GM10847 (cell line): ENCODE measurements around the gene BCL6.

Experiments
- POLR2A ChIP-seq: IDR thresholded peaks from 2 replicates; pipeline ENCODE4 v1.6.1; 2011; ENCODE audit not compliant: insufficient read length; ENCODE audit errors: extremely low read depth

The BCL6 gene

DNA sequence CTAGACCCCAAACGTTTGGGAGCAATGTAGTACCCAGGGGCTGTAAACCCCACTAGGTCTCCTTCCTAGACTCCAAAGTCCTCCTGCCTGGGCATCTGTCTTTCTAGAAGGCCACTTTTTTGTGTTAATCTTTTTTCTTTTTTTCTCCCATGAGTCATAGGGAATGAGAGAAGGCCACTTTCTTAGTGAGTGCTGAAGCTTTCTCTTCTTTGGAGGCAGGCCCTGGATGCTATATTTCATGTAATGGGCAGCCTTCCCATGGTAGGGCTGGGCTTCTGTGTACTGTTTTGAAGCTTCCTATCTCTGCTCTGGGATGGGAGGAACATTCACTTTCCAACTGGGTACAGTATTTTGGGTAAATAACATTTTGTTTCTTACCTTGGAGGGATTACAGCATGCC lies 27.7 kb downstream of the BCL6 start:
- TF ChIP-seq POLR2A: no peak

DNA sequence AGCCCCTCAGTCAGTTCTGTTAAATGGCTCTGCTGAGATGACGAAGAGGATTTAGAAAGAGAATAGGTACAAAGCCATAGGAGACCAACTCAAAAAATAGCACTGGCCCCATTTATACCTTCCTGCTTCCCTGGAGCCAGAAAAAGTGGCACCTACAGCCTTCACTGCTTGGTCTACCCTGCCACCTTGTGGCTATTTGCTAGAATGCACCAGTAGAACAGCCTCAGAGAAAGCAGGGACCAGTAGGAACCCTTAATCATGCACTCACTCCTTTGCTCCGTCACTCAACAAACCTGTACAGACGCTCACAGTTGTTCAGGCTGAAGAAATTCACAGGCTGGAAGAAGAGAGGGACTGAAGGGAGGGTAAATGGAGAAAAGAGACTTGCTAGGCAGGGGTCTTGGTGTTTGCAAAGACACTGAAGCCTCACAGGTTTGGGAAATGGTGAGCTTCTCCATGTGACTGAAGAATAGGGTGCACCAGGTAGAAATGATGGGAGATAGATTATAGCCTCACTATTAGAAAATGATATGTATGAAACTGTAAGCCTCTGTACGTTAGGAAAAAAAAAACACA lies 30.8 kb downstream of the BCL6 start:
- no peak for TF ChIP-seq POLR2A

DNA sequence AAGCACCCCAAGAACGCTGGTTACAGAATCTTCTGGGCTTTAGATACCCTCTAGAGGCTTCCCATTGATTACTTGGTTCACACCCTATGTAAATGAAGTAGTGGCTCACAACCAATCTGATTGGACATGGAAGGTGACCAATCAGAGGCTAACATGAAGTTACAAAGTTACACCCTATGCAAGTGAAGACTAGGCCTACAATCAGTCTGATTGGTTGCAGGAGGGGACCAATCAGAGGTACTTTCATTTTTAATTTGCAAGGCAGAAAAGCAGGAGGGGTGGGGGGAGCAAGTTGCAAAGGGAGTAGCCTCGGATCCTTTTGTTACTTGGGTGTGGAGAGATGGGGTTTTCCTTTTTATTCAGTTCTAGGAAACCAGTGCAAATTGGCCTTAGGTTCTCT lies 31.8 kb downstream of the BCL6 start:
- no peak for TF ChIP-seq POLR2A

DNA sequence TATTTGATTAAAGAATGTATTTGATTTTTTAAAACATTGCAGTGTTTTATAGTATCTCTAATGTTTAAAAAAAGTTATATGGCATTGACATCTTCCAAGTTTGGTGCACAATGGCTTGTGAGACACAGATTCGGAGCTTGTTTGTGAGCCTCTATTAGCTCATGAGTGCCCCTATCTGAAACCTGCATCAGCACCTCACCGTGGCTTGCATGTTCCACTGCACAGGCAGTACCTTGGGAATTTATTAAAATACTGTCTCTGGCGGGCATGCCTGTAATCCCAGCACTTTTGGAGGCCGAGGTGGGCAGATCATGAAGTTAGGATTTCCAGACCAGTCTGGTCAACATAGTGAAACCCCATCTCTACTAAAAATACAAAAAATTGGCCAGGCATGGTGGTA lies 36.1 kb downstream of the BCL6 start:
- TF ChIP-seq POLR2A: no peak

DNA sequence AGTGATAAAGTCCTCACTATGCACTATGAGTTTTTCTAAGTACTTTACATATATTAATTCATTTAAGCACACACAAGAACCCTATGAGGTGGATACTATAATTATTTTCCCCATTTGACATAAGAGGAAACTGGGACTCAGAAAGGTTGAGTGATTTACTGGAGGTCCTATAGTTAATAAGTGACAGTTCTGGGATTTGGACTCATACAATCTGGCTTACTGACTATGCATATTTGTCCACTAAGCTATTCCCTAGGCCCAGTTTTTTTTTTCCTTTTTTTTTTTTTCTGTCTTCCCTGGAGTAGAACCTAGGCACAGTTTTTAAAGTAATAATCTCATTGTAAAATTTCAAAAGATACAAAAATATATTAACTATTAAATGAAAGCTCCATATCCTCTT lies 36.6 kb downstream of the BCL6 start:
- no peak for TF ChIP-seq POLR2A

DNA sequence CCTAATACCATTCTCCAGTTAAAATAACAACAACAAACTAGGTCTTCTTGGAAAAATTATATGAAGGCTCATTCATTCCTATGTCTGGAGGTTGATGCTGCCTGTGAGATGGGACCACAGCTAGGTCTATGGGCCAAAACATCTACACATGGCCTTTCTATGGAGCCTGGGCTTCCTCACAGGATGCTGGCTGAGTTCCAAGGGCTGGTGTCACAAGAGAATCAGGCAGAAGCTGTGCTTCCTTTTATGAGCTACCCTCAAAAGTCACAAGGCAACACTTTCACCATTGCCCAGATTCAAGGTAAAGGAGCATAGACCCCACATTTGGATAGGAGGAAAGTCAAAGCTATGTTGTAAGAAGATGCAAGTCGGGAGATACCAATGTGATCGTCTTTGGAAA lies 38.3 kb downstream of the BCL6 start:
- no peak for TF ChIP-seq POLR2A

DNA sequence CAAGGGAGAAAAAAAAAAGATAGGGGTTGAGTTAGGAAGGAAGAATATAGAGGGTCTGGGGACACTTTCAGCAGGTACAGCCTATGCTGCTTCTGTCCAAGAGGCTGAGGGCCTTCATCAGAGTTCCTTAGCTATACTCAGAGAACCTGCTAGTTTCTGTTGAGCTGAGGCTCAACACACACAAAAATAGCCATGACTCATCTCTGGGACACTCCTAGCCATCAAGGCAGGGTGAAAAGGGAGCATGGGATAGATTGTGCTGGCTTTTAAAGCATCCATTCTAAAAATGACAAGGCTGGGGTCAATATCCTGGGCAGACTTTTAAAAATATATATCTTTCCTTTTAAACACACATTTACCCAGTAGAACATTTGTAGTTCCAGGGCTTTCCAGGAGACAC lies 40.1 kb downstream of the BCL6 start:
- no peak for TF ChIP-seq POLR2A

DNA sequence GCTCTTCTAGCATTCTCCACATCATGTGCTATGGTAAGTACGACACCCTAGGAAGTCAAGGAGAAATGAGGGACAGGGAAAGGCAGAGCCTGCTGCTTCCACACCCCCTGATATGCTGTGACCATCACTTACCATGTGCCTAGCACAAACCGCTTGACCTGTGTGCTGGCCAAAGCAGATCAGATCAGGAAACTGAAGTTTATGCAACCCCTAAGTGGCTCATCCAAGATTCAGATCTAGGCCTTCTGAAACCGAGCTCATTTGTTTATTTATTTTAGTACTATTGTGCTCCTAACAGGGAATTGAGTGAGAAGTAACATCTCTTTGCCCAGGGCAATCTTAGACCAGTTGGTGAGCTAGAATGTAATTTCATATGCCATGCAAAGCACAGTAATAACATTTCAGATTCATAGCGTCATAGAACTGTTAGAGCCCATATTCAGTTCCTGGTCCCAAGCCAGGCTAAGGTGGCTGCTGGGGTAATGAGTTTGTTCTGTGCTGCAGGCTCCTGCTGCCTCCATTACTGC lies 42.7 kb downstream of the BCL6 start, which contains the start of gene RTP2:
Gene RTP2, minus strand, starts transcription at position 51 of the 527 bp plus-strand sequence. CDS start 429 bp downstream, outside the sequence.
- TF ChIP-seq POLR2A: no peak

DNA sequence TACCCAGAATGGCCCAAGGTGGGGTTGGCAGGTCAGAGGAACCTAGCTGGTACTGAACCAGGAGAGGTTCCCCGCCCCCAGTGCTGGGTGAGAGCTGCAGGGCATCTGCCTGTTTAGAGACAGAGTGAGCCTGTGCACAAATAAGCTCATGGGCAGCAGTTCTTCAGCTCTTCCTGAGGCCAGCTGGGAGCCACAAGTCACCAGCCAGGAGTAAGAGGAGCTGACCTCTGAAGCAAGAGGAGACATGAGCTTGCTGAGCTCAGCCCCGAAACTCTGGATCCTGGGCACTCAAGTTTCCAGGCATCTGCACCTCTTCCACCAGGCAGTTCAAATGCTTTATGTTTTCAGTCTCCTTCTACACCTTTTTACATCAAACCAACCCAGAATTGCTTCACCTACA lies 45.0 kb downstream of the BCL6 start:
- no peak for TF ChIP-seq POLR2A

DNA sequence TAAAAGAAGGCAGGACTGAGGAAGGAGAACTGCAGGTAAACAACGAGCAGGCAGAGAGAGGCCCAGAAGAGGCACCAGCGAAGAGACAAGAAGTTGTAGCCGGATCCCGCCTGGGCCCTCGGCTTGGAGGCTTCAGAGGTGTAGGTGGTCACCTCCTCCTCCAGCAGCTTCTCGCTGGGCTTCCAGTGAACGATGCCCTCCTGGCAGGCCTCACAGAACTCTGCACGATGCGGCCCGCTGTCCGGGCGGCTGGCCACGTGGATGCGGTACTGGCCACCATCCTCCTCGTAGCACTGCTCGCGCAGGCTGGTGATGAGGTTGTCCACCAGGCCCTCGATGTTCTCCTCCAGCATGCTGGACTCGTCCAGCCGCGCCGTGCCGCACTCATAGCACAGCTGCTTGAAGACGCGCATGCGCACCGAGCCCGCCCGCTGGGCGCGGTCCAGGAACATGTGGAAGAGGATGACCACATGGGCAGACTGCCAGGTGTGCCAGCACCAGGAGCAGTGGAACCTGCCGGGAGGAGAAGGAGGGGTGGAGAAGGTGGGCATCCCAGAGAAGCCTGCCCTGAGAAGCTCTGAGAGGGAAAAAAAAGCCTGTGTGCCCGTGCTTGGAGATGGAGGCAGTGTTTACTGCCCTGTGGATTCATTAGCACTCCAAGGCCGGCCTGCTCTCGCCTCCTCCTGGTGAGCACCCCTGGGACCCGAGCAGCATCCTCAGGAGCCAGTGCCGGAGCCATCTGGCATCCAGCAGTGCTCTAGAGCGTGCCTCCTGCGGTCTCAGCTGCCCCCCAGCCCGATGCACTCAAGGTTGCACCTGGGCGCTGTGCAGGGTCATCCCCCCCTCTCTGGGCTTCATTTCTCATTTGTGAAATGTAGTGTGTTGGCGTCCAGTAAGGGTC lies 46.5 kb downstream of the BCL6 start:
- no peak for TF ChIP-seq POLR2A

DNA sequence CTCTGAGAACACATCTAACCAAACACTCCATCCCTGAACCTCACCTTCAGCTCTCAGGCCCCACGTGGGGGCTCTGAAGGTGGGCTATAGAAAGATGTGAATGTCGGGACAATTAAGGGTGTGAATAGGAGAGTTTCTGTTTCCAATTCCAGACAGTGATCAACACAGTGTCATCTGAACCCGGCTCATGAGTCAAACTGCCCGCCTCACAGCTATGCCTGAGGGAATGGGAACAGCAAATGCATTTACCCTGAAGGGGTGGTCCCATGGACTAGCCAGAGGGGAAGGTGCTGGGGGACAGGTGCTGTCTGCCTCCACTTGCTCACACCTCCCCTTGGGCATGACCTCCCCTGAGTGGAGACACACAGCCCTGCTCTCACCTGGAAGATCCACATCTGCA lies 49.2 kb downstream of the BCL6 start:
- TF ChIP-seq POLR2A: no peak

DNA sequence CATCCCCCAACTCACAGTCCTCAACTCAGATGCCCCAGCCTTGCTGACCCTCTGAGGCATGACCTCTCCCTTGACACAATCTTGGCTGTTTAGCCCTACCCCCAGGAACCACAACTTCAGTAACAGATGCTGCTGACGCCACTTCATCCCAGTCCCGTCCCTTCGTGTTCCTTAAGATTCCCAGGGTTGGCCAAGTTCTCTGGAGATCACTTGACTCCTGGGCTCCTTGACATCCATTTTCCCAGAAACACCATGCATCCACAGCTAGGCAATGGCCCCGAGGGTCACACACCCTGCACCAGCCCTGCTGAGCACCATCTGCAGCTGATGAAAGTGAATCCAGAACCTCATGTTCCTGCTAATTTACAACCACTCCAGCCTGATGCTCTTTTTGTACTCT lies 49.8 kb downstream of the BCL6 start:
- no peak for TF ChIP-seq POLR2A

DNA sequence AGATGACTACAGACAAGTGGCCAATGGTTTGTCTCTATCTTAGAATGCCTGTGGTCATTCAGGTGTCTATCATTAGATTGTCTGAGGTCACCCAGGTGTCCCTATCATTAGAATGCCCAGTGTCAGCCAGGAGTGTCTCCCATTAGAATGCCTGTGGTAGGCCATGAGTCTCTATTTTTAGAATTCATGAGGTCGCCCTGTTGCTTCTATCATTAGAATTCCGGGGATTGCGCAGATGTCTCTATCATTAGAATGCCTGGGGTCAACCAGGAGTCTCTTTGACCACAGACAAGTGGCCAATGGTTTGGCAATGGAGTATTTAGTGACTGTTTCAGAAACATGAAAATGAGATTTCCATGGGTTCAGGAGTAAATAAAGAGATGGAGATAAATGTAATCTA lies 50.5 kb downstream of the BCL6 start:
- no peak for TF ChIP-seq POLR2A

DNA sequence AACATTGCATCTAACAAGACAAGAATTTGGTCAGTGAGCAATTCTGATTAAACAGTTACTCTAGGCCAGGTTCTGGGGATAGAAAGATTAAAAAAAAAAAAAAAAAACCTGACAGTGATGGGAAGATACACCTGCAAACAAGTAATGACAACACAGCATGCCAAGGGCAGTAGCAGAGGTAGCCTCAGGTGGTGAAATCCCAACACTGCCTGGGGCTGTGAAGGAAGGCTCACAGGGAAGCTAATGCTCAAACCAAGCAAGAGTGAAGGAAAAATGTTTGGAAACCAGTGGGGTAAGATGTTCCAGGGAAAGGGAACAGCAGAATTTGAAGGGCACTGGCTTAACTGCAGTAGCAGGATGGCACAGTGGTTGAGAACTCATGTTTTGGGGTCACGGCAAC lies 51.8 kb downstream of the BCL6 start:
- TF ChIP-seq POLR2A: no peak

DNA sequence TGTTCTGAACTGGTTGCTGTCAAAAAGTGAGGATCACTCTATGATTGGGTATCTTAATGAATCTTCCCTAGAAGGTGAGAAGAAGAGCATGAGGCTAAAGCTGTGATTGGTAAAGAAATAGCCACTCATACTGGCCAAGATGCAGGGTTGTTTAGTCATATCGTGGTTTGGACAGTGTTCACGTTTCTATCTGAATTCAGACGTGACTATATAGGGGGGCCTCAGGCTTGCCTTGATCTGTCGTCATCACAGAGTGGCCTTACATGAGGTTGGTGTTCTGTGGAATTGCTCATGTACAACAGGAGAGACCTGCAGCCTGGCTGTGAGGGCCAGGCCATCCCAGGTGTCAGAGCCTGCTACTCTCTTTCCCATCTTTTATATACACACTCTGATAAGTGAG lies 55.3 kb downstream of the BCL6 start:
- TF ChIP-seq POLR2A: no peak

DNA sequence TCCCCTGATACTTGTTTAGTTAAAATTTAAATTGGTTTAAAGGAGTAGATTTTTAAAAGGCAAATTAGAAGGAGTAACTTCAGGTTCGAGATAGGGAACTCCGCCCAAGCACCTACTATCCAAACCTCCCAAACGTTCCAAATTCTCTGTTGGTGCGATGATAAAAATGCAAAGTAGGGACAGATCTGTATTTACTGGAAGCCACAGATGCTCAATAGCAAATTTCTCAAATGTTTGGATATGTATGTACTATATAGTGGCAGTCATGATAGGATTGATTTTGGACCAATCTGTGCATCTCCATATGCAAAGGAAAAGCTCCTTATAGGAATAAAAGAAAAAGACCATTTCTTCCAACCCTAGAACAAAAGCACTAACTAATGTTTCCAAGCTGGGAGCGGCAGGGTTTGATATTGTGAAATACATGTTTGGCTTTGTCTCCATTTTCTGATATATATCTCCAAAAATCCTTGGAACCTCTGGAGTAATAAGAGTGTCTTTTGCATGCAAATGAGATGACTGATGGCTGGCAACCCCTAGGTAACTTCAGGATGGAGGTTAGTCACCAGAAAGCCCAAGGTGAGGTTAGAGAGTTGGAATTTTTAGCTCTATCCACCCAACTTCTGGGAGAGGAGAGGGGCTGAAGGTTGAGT lies 58.5 kb downstream of the BCL6 start:
- no peak for TF ChIP-seq POLR2A
